ENCODE measurements around the gene DONSON. TPM values are rescaled to one million over a fixed set of nuclear protein-coding genes. Genes with fewer than 3 reads are reported as not detected.
A peak's percentile ranks its signal among the peaks of the same experiment; 100 is the strongest.

Gene DONSON
- total and polyA plus RNA-seq, 9 of the 15 experiments (the other 6 are each of a cell fraction or from before 2014, with no cell fraction given): 26.7 to 124 (median 62.6) TPM

GRCh38 chr21:33586927-33587326 is 1.6 kb downstream of the DONSON start:
- Histone ChIP-seq H3K9me3 (replicated peaks; ENCODE audit: control insufficient read depth, insufficient read depth, low read depth, low read length) (no peaks in the 10 kb centered on the region), H3K4me3 (peak overlapping the region; percentile 89), H3K27me3 (ENCODE audit: control insufficient read depth in 2 of 2, insufficient read depth in 2 of 2, low read length in 2 of 2) (no peaks in the 10 kb centered on the region), H2AFZ (ENCODE audit: low read depth, low read length) (no peak overlapping the region), H3K79me2 (ENCODE audit: control insufficient read depth, insufficient read depth, low read length) (peaks cover 32% of the 10 kb centered on the region), H3K36me3 (ENCODE audit: control insufficient read depth, insufficient read depth, low read length) (peaks cover 47% of the 10 kb centered on the region), H3K4me2 (ENCODE audit: insufficient read depth, low read length) (peak overlapping the region; percentile 92), H3K9ac (ENCODE audit: insufficient read depth in 1 of 2, low read depth in 2 of 2, low read length in 2 of 2) (peak overlapping the region; percentile 74 to 91; a peak in 2 of 4 replicates), H3K4me1 (replicated peaks in 1 of 2; ENCODE audit: control insufficient read depth in 2 of 2, insufficient read depth in 2 of 2, low read length in 2 of 2) (peaks cover 13 to 24% of the 10 kb centered on the region in 2 experiments; a peak in 4 of 5 replicates), H4K20me1 (replicated peaks; ENCODE audit: control insufficient read depth, insufficient read depth, low read length) (no peaks in the 10 kb centered on the region), H3K27ac (ENCODE audit: extremely low read depth, low read depth, low read length) (no peak overlapping the region), H3K9me1 (ENCODE audit: control insufficient read depth, insufficient read depth, low read length) (no peaks in the 10 kb centered on the region)
- ATAC-seq (peak; percentile 1; the same call in 2 of the 3 replicates), FAIRE-seq (no peak), DNase-seq (ENCODE audit: extremely low read depth in 1 of 4, low spot score in 3 of 4) (peak in 1 of 4 experiments; percentile 13)
- WGBS (ENCODE audit: insufficient coverage, low coverage, missing lambda C conversion rate): 38% methylated on average over 6 of the region's 6 CpGs
- CTCF ChIA-PET (ENCODE audit: low intra/inter-chr PET ratio): no interaction called here
- TSS peak; percentile 35 for BruUV-seq (replicated peaks)
- in situ Hi-C loops (cut with MboI): no loop called here
- TF ChIP-seq CEBPG (CRISPR knock-in tag; IDR thresholded peaks at IDR 0.05): 0 out of 2 replicates have a peak, but pooled peaks have one; percentile 35
- no peak for TF ChIP-seq CEBPG (tag; conservative IDR thresholded peaks at IDR 0.05 in 1 of 2, IDR thresholded peaks at IDR 0.05 in 1 of 2)
- no peak for TF ChIP-seq EWSR1 (IDR thresholded peaks at IDR 0.05; ENCODE audit: borderline replicate concordance, low read depth, partially characterized antibody)
- no peak for TF ChIP-seq MEIS2 (IDR thresholded peaks at IDR 0.05; ENCODE audit: partially characterized antibody)
- intact Hi-C loops (cut with micrococcal nuclease): loop anchor here (10.0 kb wide), 1 partner anchor 388 kb away; no protein-coding TSS in a partner anchor
- POLR2A ChIA-PET: no interaction called here

GRCh38 chr21:33584455-33584854 is 4.0 kb downstream of the DONSON start:
- Histone ChIP-seq H3K36me3 (ENCODE audit: control insufficient read depth, insufficient read depth, low read length) (peaks cover 66% of the 10 kb centered on the region), H3K9me3 (replicated peaks; ENCODE audit: control insufficient read depth, insufficient read depth, low read depth, low read length) (no peaks in the 10 kb centered on the region), H3K4me2 (ENCODE audit: insufficient read depth, low read length) (no peak overlapping the region), H2AFZ (ENCODE audit: low read depth, low read length) (no peak overlapping the region), H3K27ac (ENCODE audit: extremely low read depth, low read depth, low read length) (no peak overlapping the region; the same call in 1 of the 3 replicates), H3K27me3 (ENCODE audit: control insufficient read depth in 2 of 2, insufficient read depth in 2 of 2, low read length in 2 of 2) (no peaks in the 10 kb centered on the region), H3K79me2 (ENCODE audit: control insufficient read depth, insufficient read depth, low read length) (peaks cover 32% of the 10 kb centered on the region), H3K9me1 (ENCODE audit: control insufficient read depth, insufficient read depth, low read length) (no peaks in the 10 kb centered on the region), H4K20me1 (replicated peaks; ENCODE audit: control insufficient read depth, insufficient read depth, low read length) (no peaks in the 10 kb centered on the region), H3K4me3 (no peak overlapping the region), H3K4me1 (replicated peaks in 1 of 2; ENCODE audit: control insufficient read depth in 2 of 2, insufficient read depth in 2 of 2, low read length in 2 of 2) (peaks cover 13 to 22% of the 10 kb centered on the region in 2 experiments; a peak in 4 of 5 replicates), H3K9ac (ENCODE audit: insufficient read depth in 1 of 2, low read depth in 2 of 2, low read length in 2 of 2) (no peak overlapping the region)
- ChIA-PET CTCF (ENCODE audit: low intra/inter-chr PET ratio) (no interaction called here), POLR2A (interaction anchor here (0.7 to 3.9 kb wide), 7 partner anchors 8 to 134 kb away, joined by 3 to 28 read pairs (median 3); partner anchors contain the start of gene TMEM50B)
- no peak for FAIRE-seq
- in situ Hi-C loops (cut with MboI): no loop called here
- no TSS peak for BruUV-seq (replicated peaks)
- DNase-seq (ENCODE audit: extremely low read depth in 1 of 4, low spot score in 3 of 4): peak; percentile 33 to 54 (median 46)
- 34% methylated on average over 3 of the region's 3 CpGs for WGBS (ENCODE audit: insufficient coverage, low coverage, missing lambda C conversion rate)
- no peak for ATAC-seq
- intact Hi-C loops (cut with micrococcal nuclease): loop anchor here (10.0 kb wide), 1 partner anchor 390 kb away; no protein-coding TSS in a partner anchor
- TF ChIP-seq PHF20 (IDR thresholded peaks at IDR 0.05; ENCODE audit: partially characterized antibody): no peak
- peak; percentile 80 for TF ChIP-seq CEBPG (CRISPR knock-in tag; IDR thresholded peaks at IDR 0.05)
- peak; percentile 30 to 81; a peak in 3 of 4 replicates for TF ChIP-seq CEBPG (tag; conservative IDR thresholded peaks at IDR 0.05 in 1 of 2, IDR thresholded peaks at IDR 0.05 in 1 of 2)
- peak; percentile 54 for TF ChIP-seq CXXC5 (CRISPR knock-in tag; IDR thresholded peaks at IDR 0.05)
- peak; percentile 41; the same call in 1 of the 2 replicates for TF ChIP-seq ATF7 (IDR thresholded peaks at IDR 0.05)
- peak; percentile 52 for TF ChIP-seq TCF3 (CRISPR knock-in tag; IDR thresholded peaks at IDR 0.05)
- no peak for TF ChIP-seq U2AF2 (optimal IDR thresholded peaks at IDR 0.05; ENCODE audit: low read depth, low read length)
- no peak for TF ChIP-seq RBM14 (IDR thresholded peaks at IDR 0.05; ENCODE audit: borderline replicate concordance, insufficient read depth, low read depth, low read length)
- peak; percentile 93 for TF ChIP-seq SOX6 (IDR thresholded peaks at IDR 0.05)
- peak; percentile 18; the same call in 1 of the 2 replicates for TF ChIP-seq PKNOX1 (IDR thresholded peaks at IDR 0.05)
- TF ChIP-seq SMAD4 (CRISPR knock-in tag; conservative IDR thresholded peaks at IDR 0.05): peak; percentile 72; the same call in 1 of the 2 replicates
- peak; percentile 42; the same call in 1 of the 2 replicates for TF ChIP-seq EHMT2 (IDR thresholded peaks at IDR 0.05)
- TF ChIP-seq CBFA2T3 (IDR thresholded peaks at IDR 0.05): peak; percentile 37; the same call in 1 of the 2 replicates
